ENCODE data around the gene MMP24.
"Not testable (repeated sequence)": the region's sequence is repeated elsewhere in the genome, so short reads cannot be mapped to it uniquely, and the experiment has no call there.

Gene MMP24

GRCh38 chr20:35254448-35254999 lies 28.0 kb downstream of the MMP24 start:
- Histone ChIP-seq H3K36me3 (ENCODE audit: control insufficient read depth, insufficient read depth, low read length) (no peaks in the 10 kb centered on the region), H3K27me3 (replicated peaks; ENCODE audit: control insufficient read depth, insufficient read depth, low read length) (no peaks in the 10 kb centered on the region), H3K4me3 (replicated peaks; ENCODE audit: low read depth, low read length) (no peak overlapping the region)
- no peak for TF ChIP-seq CTCF (IDR thresholded peaks at IDR 0.05; ENCODE audit: insufficient read depth, low read length, poor library complexity, severe bottlenecking)
- no peak for DNase-seq (ENCODE audit: extremely low read depth, insufficient read length)

- no peak for TF ChIP-seq CTCF (IDR thresholded peaks at IDR 0.05; ENCODE audit: insufficient read depth, low read length, poor library complexity, severe bottlenecking)
- Histone ChIP-seq H3K27me3 (replicated peaks; ENCODE audit: control insufficient read depth, insufficient read depth, low read length) (no peaks in the 10 kb centered on the region), H3K36me3 (ENCODE audit: control insufficient read depth, insufficient read depth, low read length) (no peaks in the 10 kb centered on the region), H3K4me3 (replicated peaks; ENCODE audit: low read depth, low read length) (no peak overlapping the region)
- no peak for DNase-seq (ENCODE audit: extremely low read depth, insufficient read length)
Measured at GRCh38 chr20:35257175-35257909, 30.9 kb downstream of the MMP24 start.

GRCh38 chr20:35260426-35260825 lies 33.9 kb downstream of the MMP24 start:
- no peak for DNase-seq (ENCODE audit: extremely low read depth, insufficient read length)
- Histone ChIP-seq H3K27me3 (replicated peaks; ENCODE audit: control insufficient read depth, insufficient read depth, low read length) (no peaks in the 10 kb centered on the region), H3K36me3 (ENCODE audit: control insufficient read depth, insufficient read depth, low read length) (no peaks in the 10 kb centered on the region), H3K4me3 (replicated peaks; ENCODE audit: low read depth, low read length) (no peak overlapping the region)
- no peak for TF ChIP-seq CTCF (IDR thresholded peaks at IDR 0.05; ENCODE audit: insufficient read depth, low read length, poor library complexity, severe bottlenecking)

- not testable (repeated sequence) for H3K36me3 ChIP-seq (ENCODE audit: control insufficient read depth, insufficient read depth, low read length); H3K27me3 ChIP-seq (replicated peaks; ENCODE audit: control insufficient read depth, insufficient read depth, low read length); DNase-seq (ENCODE audit: extremely low read depth, insufficient read length); H3K4me3 ChIP-seq (replicated peaks; ENCODE audit: low read depth, low read length)
Measured at GRCh38 chr20:35262321-35262720, 35.8 kb downstream of the MMP24 start.

- not testable (repeated sequence) for H3K27me3 ChIP-seq (replicated peaks; ENCODE audit: control insufficient read depth, insufficient read depth, low read length); DNase-seq (ENCODE audit: extremely low read depth, insufficient read length); H3K4me3 ChIP-seq (replicated peaks; ENCODE audit: low read depth, low read length)
Measured at GRCh38 chr20:35262731-35263531, 36.4 kb downstream of the MMP24 start.

GRCh38 chr20:35263532-35264341 lies 37.2 kb downstream of the MMP24 start:
- H3K4me3 ChIP-seq (replicated peaks; ENCODE audit: low read depth, low read length), result no peak overlapping the region
- no peaks in the 10 kb centered on the region for H3K27me3 ChIP-seq (replicated peaks; ENCODE audit: control insufficient read depth, insufficient read depth, low read length)
- no peak for DNase-seq (ENCODE audit: extremely low read depth, insufficient read length)
- no peak for TF ChIP-seq CTCF (IDR thresholded peaks at IDR 0.05; ENCODE audit: insufficient read depth, low read length, poor library complexity, severe bottlenecking)
- H3K36me3 ChIP-seq (ENCODE audit: control insufficient read depth, insufficient read depth, low read length), result no peaks in the 10 kb centered on the region

More at GRCh38 chr20:35262731-35263531, 36.4 kb downstream of the MMP24 start:
- H3K36me3 ChIP-seq (ENCODE audit: control insufficient read depth, insufficient read depth, low read length), result not testable (repeated sequence)
